HEK293T (cell line): ENCODE results near the gene CCR5AS.

Experiments
- ARNT ChIP-seq: fragments of 450-650 bp; IDR thresholded peaks from 2 replicates; pipeline ENCODE4 v1.6.1; 2017; ENCODE audit warnings: mild to moderate bottlenecking
- BHLHE40 ChIP-seq: fragments of 450-650 bp; IDR thresholded peaks from 2 replicates; pipeline ENCODE4 v1.6.1; 2016; ENCODE audit warnings: mild to moderate bottlenecking, moderate library complexity, borderline replicate concordance
- ELF4 ChIP-seq: fragments of 450-650 bp; IDR thresholded peaks from 2 replicates; pipeline ENCODE4 v1.6.1; 2017; ENCODE audit warnings: antibody characterized with exemption
- FOXM1 ChIP-seq: fragments of 450-650 bp; IDR thresholded peaks from 2 replicates; pipeline ENCODE4 v1.6.1; 2017; ENCODE audit warnings: mild to moderate bottlenecking, borderline replicate concordance
- HDGF ChIP-seq: fragments of 450-650 bp; IDR thresholded peaks from 2 replicates; pipeline ENCODE4 v1.6.1; 2017; ENCODE audit warnings: antibody characterized with exemption, borderline replicate concordance
- LEF1 ChIP-seq: fragments of 450-650 bp; IDR thresholded peaks from 2 replicates; pipeline ENCODE4 v1.6.1; 2017; ENCODE audit warnings: mild to moderate bottlenecking, borderline replicate concordance
- SP1 ChIP-seq: fragments of 450-650 bp; IDR thresholded peaks from 2 replicates; pipeline ENCODE4 v1.6.1; 2017
- SUZ12 ChIP-seq: fragments of 450-650 bp; IDR thresholded peaks from 2 replicates; pipeline ENCODE4 v1.6.1; 2016; ENCODE audit warnings: mild to moderate bottlenecking
- TARDBP ChIP-seq: fragments of 450-650 bp; IDR thresholded peaks from 2 replicates; pipeline ENCODE4 v1.6.1; 2016

- TF ChIP-seq TARDBP (no peak), SP1 (no peak), ARNT (no peak), HDGF (no peak), FOXM1 (no peak), SUZ12 (no peak), BHLHE40 (no peak), LEF1 (no peak), ELF4 (no peak)
Observed at GRCh38 chr3:46427916-46428833, 21.3 kb upstream of the CCR5AS start.
